ENCODE measurements around the gene SELENOH. TPM values are rescaled to one million over a fixed set of nuclear protein-coding genes. Genes with fewer than 3 reads are reported as not detected.

SELENOH gene
- total and polyA plus RNA-seq, 2 of the 8 experiments (the other 6 are each of a cell fraction or from before 2014, with no cell fraction given), result 243 to 264 TPM

DNA sequence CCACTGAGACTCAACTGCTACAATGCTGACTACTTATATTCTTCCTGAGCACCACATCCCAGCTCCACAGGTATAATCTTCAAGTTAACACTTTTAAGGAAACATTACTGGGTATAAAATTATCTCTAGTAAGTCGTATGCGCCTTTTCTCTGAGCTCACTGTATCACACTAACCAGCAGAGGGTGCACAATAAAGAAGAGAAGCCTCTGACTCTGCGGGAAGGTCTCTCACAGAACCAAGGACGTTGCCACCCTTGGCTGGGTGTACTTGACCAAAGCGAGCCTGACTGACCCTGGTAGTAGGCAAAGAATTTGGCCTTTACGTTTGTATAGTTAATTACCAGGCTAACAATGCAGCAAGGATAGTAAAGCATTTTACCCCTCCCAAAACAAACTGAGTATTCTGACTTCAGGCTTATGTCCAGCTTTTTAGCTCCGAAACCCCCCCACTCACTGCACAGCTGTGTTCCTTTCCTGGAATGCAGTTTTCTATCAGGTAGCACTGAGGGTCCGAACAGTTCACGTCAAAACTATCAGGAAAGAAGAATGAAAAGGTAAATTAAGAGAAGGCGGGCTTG is 10.5 kb downstream of the SELENOH start, which contains the start of gene BTBD18:
BTBD18 (minus strand) TSS at position 144 of the 578 bp plus-strand sequence. CDS start 631 bp downstream, outside the sequence.
- FAIRE-seq (no peak), DNase-seq (ENCODE audit: low read depth in 1 of 2, low spot score in 2 of 2) (peak in 1 of 2 experiments; percentile 54)
- CTCF ChIA-PET (ENCODE audit: partially characterized antibody), result interaction anchor here (0.9 to 12.1 kb wide), 29 partner anchors 8 to 309 kb away, joined by 3 to 182 read pairs (median 4); partner anchors contain the start of genes CTNND1 and SELENOH
- no peak for TF ChIP-seq POLR2A (IDR thresholded peaks at IDR 0.05; ENCODE audit: control extremely low read depth in 1 of 2, low read depth in 2 of 2, low read length in 2 of 2)
- TF ChIP-seq EGR1 (IDR thresholded peaks at IDR 0.05; ENCODE audit: borderline replicate concordance, low read depth, low read length), result no peak
- TF ChIP-seq CHD2 (IDR thresholded peaks at IDR 0.05; ENCODE audit: low read length), result no peak
- TF ChIP-seq BCL11A (IDR thresholded peaks at IDR 0.05; ENCODE audit: low read depth in 2 of 2, low read length in 2 of 2), result no peak
- no peak for TF ChIP-seq CEBPB (IDR thresholded peaks at IDR 0.05; ENCODE audit: low read depth, low read length)
- TF ChIP-seq, protein P1, sequence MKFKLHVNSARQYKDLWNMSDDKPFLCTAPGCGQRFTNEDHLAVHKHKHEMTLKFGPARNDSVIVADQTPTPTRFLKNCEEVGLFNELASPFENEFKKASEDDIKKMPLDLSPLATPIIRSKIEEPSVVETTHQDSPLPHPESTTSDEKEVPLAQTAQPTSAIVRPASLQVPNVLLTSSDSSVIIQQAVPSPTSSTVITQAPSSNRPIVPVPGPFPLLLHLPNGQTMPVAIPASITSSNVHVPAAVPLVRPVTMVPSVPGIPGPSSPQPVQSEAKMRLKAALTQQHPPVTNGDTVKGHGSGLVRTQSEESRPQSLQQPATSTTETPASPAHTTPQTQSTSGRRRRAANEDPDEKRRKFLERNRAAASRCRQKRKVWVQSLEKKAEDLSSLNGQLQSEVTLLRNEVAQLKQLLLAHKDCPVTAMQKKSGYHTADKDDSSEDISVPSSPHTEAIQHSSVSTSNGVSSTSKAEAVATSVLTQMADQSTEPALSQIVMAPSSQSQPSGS (IDR thresholded peaks at IDR 0.05; ENCODE audit: low read length), result 0 out of 2 replicates have a peak, but pooled peaks have one; percentile 49
- TF ChIP-seq NANOG (IDR thresholded peaks at IDR 0.05; ENCODE audit: insufficient read depth, low read depth, low read length, poor library complexity, severe bottlenecking), result no peak
- no peak for TF ChIP-seq YY1 (IDR thresholded peaks at IDR 0.05; ENCODE audit: low read depth, low read length)
- no peak for TF ChIP-seq SIRT6 (IDR thresholded peaks at IDR 0.05; ENCODE audit: low read length)
- TF ChIP-seq TAF1 (IDR thresholded peaks at IDR 0.05; ENCODE audit: low read depth, low read length), result no peak
- no peak for TF ChIP-seq JUND (IDR thresholded peaks at IDR 0.05; ENCODE audit: low read length)
- TF ChIP-seq CBX5 (IDR thresholded peaks at IDR 0.05; ENCODE audit: low read depth, low read length), result no peak

More for the DNA sequence above, 10.5 kb downstream of the SELENOH start, which contains the start of gene BTBD18:
- Histone ChIP-seq H3K23me2 (ENCODE audit: low read depth, low read length) (no peaks in the 10 kb centered on the region), H3K18ac (ENCODE audit: extremely low read depth, low read length) (no peak within 1 kb of the TSS), H2AK5ac (ENCODE audit: low read depth, low read length) (no peak within 1 kb of the TSS), H2BK15ac (ENCODE audit: low read length) (no peak within 1 kb of the TSS), H4K20me1 (replicated peaks in 1 of 2; ENCODE audit: control insufficient read depth in 1 of 2, insufficient read depth in 2 of 2, low read length in 2 of 2) (no peaks in the 10 kb centered on the region), H3K79me2 (ENCODE audit: control insufficient read depth in 1 of 2, insufficient read depth in 2 of 2, low read length in 2 of 2) (no peaks in the 10 kb centered on the region), H2BK5ac (ENCODE audit: low read depth, low read length) (no peak within 1 kb of the TSS), H3K4me2 (ENCODE audit: insufficient read depth in 1 of 2, low read depth in 2 of 2, low read length in 2 of 2) (no peak within 1 kb of the TSS), H4K8ac (ENCODE audit: extremely low read depth, insufficient read depth, low read length) (peak within 1 kb of the TSS; percentile 45; the same call in 1 of the 2 replicates), H3K14ac (ENCODE audit: insufficient read length) (no peak within 1 kb of the TSS), H2BK20ac (ENCODE audit: low read length) (no peak within 1 kb of the TSS), H3K27me3 (replicated peaks in 1 of 4; ENCODE audit: control insufficient read depth in 3 of 4, extremely low read depth in 1 of 4, insufficient read depth in 3 of 4, low read length in 3 of 4) (no peaks in the 10 kb centered on the region), H3K36me3 (ENCODE audit: control insufficient read depth in 2 of 4, insufficient read depth in 4 of 4, low read length in 3 of 4) (no peaks in the 10 kb centered on the region), H3K27ac (ENCODE audit: low read depth, low read length) (no peak within 1 kb of the TSS; the same call in 1 of the 2 replicates), H3K4me1 (replicated peaks in 1 of 4; ENCODE audit: control insufficient read depth in 3 of 4, insufficient read depth in 4 of 4, low read length in 3 of 4) (no peaks in the 10 kb centered on the region; a peak in 1 of 7 replicates), H3K79me1 (ENCODE audit: low read depth, low read length) (no peaks in the 10 kb centered on the region), H2BK120ac (replicated peaks; ENCODE audit: low read depth, low read length) (no peak within 1 kb of the TSS), H4K5ac (ENCODE audit: insufficient read length, low read depth, low read length) (no peak within 1 kb of the TSS), H3K23ac (ENCODE audit: insufficient read length) (no peak within 1 kb of the TSS), H2AFZ (ENCODE audit: low read length) (no peak within 1 kb of the TSS), H3K4ac (replicated peaks; ENCODE audit: insufficient read length, low read depth, low read length) (no peak within 1 kb of the TSS), H4K91ac (replicated peaks; ENCODE audit: insufficient read length, low read length) (no peak within 1 kb of the TSS), H3K56ac (replicated peaks; ENCODE audit: insufficient read length, low read depth, low read length) (no peak within 1 kb of the TSS), H3K9me3 (ENCODE audit: insufficient read depth in 2 of 2, low read depth in 1 of 2, low read length in 1 of 2) (no peaks in the 10 kb centered on the region), H2BK12ac (ENCODE audit: low read depth, low read length) (no peak within 1 kb of the TSS), H3K9ac (replicated peaks in 1 of 4; ENCODE audit: extremely low read depth in 1 of 4, low read depth in 3 of 4, low read length in 3 of 4) (no peak within 1 kb of the TSS), H3K4me3 (ENCODE audit: extremely low read depth in 1 of 4, insufficient read depth in 2 of 4, low read depth in 3 of 4, low read length in 4 of 4) (no peak within 1 kb of the TSS)
- POLR2A ChIA-PET (ENCODE audit: partially characterized antibody), result interaction anchor here (0.7 to 2.7 kb wide), 10 partner anchors 10 to 762 kb away, joined by 3 to 22 read pairs (median 4); partner anchors contain the start of genes CTNND1 and SELENOH
- WGBS, 2 experiments (ENCODE audit: extremely low coverage in 1 of 2, insufficient coverage in 1 of 2, insufficient read length in 1 of 2, insufficient replicate concordance in 2 of 2, low coverage in 1 of 2, low lambda C conversion rate in 2 of 2, missing lambda C conversion rate in 1 of 2), result 63% methylated on average over 10 of the region's 10 CpGs; no CpG with 5 or more reads in 1 of the 2 experiments
